CD4-positive, alpha-beta memory T cell (primary cell): ENCODE measurements around the gene TENT4B. TPM values are rescaled to one million over a fixed set of nuclear protein-coding genes. Genes with fewer than 3 reads are reported as not detected.
"Not testable (repeated sequence)": the region's sequence is repeated elsewhere in the genome, so short reads cannot be mapped to it uniquely, and the experiment has no call there.

ENCODE experiments used
- CTCF ChIA-PET: fragments of 350-600 bp; sonication (Branson Sonifier 250); formaldehyde crosslinking; loops from one replicate; lab custom pipeline; 2021; ENCODE audit warnings: inconsistent platforms; ENCODE audit not compliant: partially characterized antibody; lab: Charles Lee
- POLR2A ChIA-PET: fragments of 350-600 bp; sonication (Branson Sonifier 250); formaldehyde crosslinking; loops from one replicate; lab custom pipeline; 2021; ENCODE audit not compliant: partially characterized antibody; lab: Charles Lee
- DNase-seq, 5 donors: peaks; one replicate each; pipeline versions ENCODE4 v3.0.0 to v3.0.0-alpha.2; 2020 to 2022; ENCODE audit warnings: mixed read lengths in 1 of 5
- H3K27ac ChIP-seq: one replicate; pipeline ENCODE4 v1.7.0; 2013; ENCODE audit warnings: low read depth, low read length
- H3K27me3 ChIP-seq: 2 replicates; pipeline ENCODE4 v1.7.0; 2013; ENCODE audit warnings: mild to moderate bottlenecking, low read length, moderate library complexity; ENCODE audit not compliant: insufficient read depth
- H3K36me3 ChIP-seq: 2 replicates; pipeline ENCODE4 v1.7.0; 2013; ENCODE audit warnings: mild to moderate bottlenecking, low read length, moderate library complexity; ENCODE audit not compliant: insufficient read depth
- H3K4me1 ChIP-seq: 2 replicates; pipeline ENCODE4 v1.7.0; 2013; ENCODE audit warnings: mild to moderate bottlenecking, low read length, moderate library complexity; ENCODE audit not compliant: insufficient read depth
- H3K4me3 ChIP-seq, 2 donors: one replicate each; pipeline ENCODE4 v1.7.0; 2013; ENCODE audit warnings: low read length in 2 of 2, mild to moderate bottlenecking in 1 of 2
- H3K9me3 ChIP-seq, 2 donors: one replicate each; pipeline ENCODE4 v1.7.0; 2013; ENCODE audit warnings: low read length in 2 of 2, control low read depth in 1 of 2; ENCODE audit not compliant: control insufficient read depth in 1 of 2
- H3K27ac Mint-ChIP-seq, 7 donors: one replicate each; pipeline ENCODE4 v1.8.0; 2020 to 2021; ENCODE audit warnings: mixed read lengths in 7 of 7, mild to moderate bottlenecking in 6 of 7, inconsistent platforms in 3 of 7, moderate library complexity in 3 of 7
- H3K27me3 Mint-ChIP-seq, 2 donors: one replicate each; pipeline ENCODE4 v1.8.0; 2020 to 2021; ENCODE audit warnings: mixed read lengths in 2 of 2
- H3K36me3 Mint-ChIP-seq, 2 donors: one replicate each; pipeline ENCODE4 v1.8.0; 2020 to 2021; ENCODE audit warnings: mixed read lengths in 2 of 2, inconsistent platforms in 1 of 2, mild to moderate bottlenecking in 1 of 2
- H3K4me1 Mint-ChIP-seq, 4 donors: one replicate each; pipeline ENCODE4 v1.8.0; 2020 to 2021; ENCODE audit warnings: mixed read lengths in 4 of 4, mild to moderate bottlenecking in 1 of 4
- H3K4me3 Mint-ChIP-seq, 8 donors: one replicate each; pipeline ENCODE4 v1.8.0; 2020 to 2021; ENCODE audit warnings: mixed read lengths in 8 of 8, mild to moderate bottlenecking in 7 of 8, moderate library complexity in 6 of 8, inconsistent platforms in 3 of 8
- H3K9me3 Mint-ChIP-seq, 8 donors: one replicate each; pipeline ENCODE4 v1.8.0; 2020 to 2021; ENCODE audit warnings: mixed read lengths in 8 of 8, mild to moderate bottlenecking in 5 of 8, inconsistent platforms in 3 of 8, moderate library complexity in 1 of 8
- intact Hi-C: fragments of 100-400 bp; cut with micrococcal nuclease; formaldehyde crosslinking; loops from one replicate; pipeline ENCODE4 v1.15.1; 2023
- polyA plus RNA-seq, 2 donors: library from polyadenylated mRNA; unstranded; fragments of 300-500 nt; fragmentation: Illumina TruSeq; gene quantifications; one replicate each; pipeline ENCODE4 v1.2.3, GENCODE V29; 2021
- total RNA-seq, 2 experiments: library from RNA; stranded (reverse); gene quantifications; one replicate each; pipeline ENCODE4 v1.2.3, GENCODE V29; 2021

TENT4B gene
- total and polyA plus RNA-seq, 4 experiments from 2014 or later = 2.7 to 23.5 (median 15.2) TPM

DNA sequence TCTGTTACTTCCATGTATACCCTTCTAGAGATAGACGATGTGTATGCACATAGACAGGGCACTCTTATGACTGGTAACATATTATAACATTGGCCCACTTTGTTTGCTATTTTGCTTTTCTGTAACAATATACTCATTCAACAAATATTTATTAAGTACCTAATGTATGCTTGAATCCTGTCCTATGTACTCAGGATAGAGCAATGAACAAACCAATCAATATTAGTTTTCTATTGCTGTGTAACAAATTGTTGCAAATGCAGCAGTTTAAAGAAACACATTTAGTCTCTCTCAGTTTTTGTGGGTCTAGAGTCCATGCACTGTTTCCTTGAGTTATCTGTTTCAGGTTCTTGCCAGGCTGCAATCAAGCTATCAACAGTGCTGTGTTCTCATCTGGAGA, 29.7 kb upstream of the TENT4B start:
- Histone ChIP-seq H3K27ac (no peak overlapping the region), H3K36me3 (no peaks in the 10 kb centered on the region), H3K4me1 (peaks cover 11% of the 10 kb centered on the region), H3K9me3 (no peaks in the 10 kb centered on the region), H3K4me3 (no peak overlapping the region), H3K27me3 (no peaks in the 10 kb centered on the region)
- Mint-ChIP-seq H3K4me1 (peaks cover 7 to 11% (median 10%) of the 10 kb centered on the region in 4 donors), H3K27me3 (no peaks in the 10 kb centered on the region), H3K9me3 (peaks cover 0 to 2% (median 0%) of the 10 kb centered on the region in 8 donors), H3K36me3 (no peaks in the 10 kb centered on the region), H3K27ac (no peak overlapping the region), H3K4me3 (no peak overlapping the region)
- DNase-seq = no peak
- ChIA-PET CTCF (no interaction called here), POLR2A (no interaction called here)
- intact Hi-C loops = no loop called here

DNA sequence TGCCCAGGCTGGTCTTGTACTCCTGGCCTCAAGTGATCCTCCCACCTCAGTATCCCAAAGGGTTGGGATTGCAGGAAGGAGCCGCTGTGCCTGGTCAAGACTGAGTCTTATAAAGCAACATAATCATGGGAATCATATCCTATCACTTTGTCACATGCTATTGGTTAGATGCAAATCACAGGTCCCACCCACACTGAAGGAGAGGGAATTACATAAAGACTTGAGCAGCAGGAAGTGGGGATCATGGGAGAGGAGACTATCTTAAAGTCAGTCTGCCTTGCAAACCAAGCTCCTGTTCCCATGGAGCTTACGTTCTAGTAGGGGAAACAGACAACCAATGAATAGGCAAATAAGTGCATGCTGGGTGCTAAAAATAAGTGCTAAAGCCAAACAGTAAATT, 28.3 kb upstream of the TENT4B start:
- Mint-ChIP-seq H3K4me1 (peaks cover 7 to 11% (median 10%) of the 10 kb centered on the region in 4 donors), H3K27ac (no peak overlapping the region), H3K4me3 (no peak overlapping the region), H3K9me3 (no peaks in the 10 kb centered on the region), H3K36me3 (no peaks in the 10 kb centered on the region), H3K27me3 (no peaks in the 10 kb centered on the region)
- no peak for DNase-seq
- Histone ChIP-seq H3K4me1 (peaks cover 11% of the 10 kb centered on the region), H3K36me3 (no peaks in the 10 kb centered on the region), H3K27me3 (no peaks in the 10 kb centered on the region), H3K27ac (no peak overlapping the region), H3K4me3 (no peak overlapping the region), H3K9me3 (no peaks in the 10 kb centered on the region)
- ChIA-PET CTCF (no interaction called here), POLR2A (no interaction called here)
- intact Hi-C loops = no loop called here

GRCh38 chr16:50126183-50126582, 26.9 kb upstream of the TENT4B start:
- H3K36me3 ChIP-seq = no peaks in the 10 kb centered on the region
- ChIA-PET POLR2A (no interaction called here), CTCF (interaction anchor here (0.7 kb wide), 1 partner anchor 26 kb away, joined by 3 read pairs; no protein-coding TSS in a partner anchor)
- H3K27me3 Mint-ChIP-seq = no peaks in the 10 kb centered on the region
- no peaks in the 10 kb centered on the region for H3K9me3 Mint-ChIP-seq
- no peak overlapping the region for H3K4me3 Mint-ChIP-seq
- no peaks in the 10 kb centered on the region for H3K9me3 ChIP-seq
- H3K4me1 ChIP-seq = peaks cover 10% of the 10 kb centered on the region
- DNase-seq = no peak
- H3K4me3 ChIP-seq = no peak overlapping the region
- no peaks in the 10 kb centered on the region for H3K27me3 ChIP-seq
- peaks cover 6 to 11% (median 10%) of the 10 kb centered on the region in 4 donors for H3K4me1 Mint-ChIP-seq
- no peak overlapping the region for H3K27ac Mint-ChIP-seq
- no peaks in the 10 kb centered on the region for H3K36me3 Mint-ChIP-seq
- intact Hi-C loops = no loop called here
- no peak overlapping the region for H3K27ac ChIP-seq

DNA sequence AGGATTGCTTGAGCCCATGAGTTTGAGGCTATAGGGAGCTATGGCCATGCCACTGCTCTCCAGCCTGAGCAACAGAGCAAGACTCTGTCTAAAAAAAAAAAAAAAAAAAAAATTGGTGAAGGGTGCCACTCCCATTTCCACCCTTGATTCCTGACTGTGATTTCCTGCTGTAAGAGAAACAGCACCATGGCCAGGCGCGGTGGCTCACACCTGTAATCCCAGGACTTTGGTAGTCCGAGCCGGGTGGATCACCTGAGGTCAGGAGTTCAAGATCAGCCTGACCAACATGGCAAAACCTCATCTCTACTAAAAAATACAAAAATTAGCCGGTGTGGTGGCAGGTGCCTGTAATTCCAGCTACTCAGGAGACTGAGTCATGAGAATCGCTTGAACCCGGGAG, 20.5 kb upstream of the TENT4B start:
- H3K27me3 ChIP-seq, H3K4me3 ChIP-seq, H3K27ac ChIP-seq, intact Hi-C loops, H3K4me1 ChIP-seq, H3K36me3 Mint-ChIP-seq, DNase-seq, H3K4me3 Mint-ChIP-seq, H3K4me1 Mint-ChIP-seq, H3K9me3 Mint-ChIP-seq, H3K36me3 ChIP-seq, H3K9me3 ChIP-seq, H3K27ac Mint-ChIP-seq, H3K27me3 Mint-ChIP-seq: not testable (repeated sequence)
- CTCF ChIA-PET = interaction anchor here (0.7 to 1.1 kb wide), 2 partner anchors 78 to 317 kb away, joined by 3 read pairs; no protein-coding TSS in a partner anchor
- POLR2A ChIA-PET = interaction anchor here (0.6 to 1.2 kb wide), 2 partner anchors 11 to 26 kb away, joined by 3 read pairs; no protein-coding TSS in a partner anchor

- ChIA-PET POLR2A (interaction anchor here (1.2 kb wide), 1 partner anchor 26 kb away, joined by 3 read pairs; no protein-coding TSS in a partner anchor), CTCF (interaction anchor here (1.1 kb wide), 1 partner anchor 77 kb away, joined by 3 read pairs; no protein-coding TSS in a partner anchor)
- no peaks in the 10 kb centered on the region for H3K4me1 Mint-ChIP-seq
- no peak overlapping the region for H3K4me3 Mint-ChIP-seq
- H3K9me3 Mint-ChIP-seq = no peaks in the 10 kb centered on the region
- H3K9me3 ChIP-seq = no peaks in the 10 kb centered on the region
- H3K36me3 ChIP-seq = no peaks in the 10 kb centered on the region
- no peak overlapping the region for H3K4me3 ChIP-seq
- no peaks in the 10 kb centered on the region for H3K36me3 Mint-ChIP-seq
- no peaks in the 10 kb centered on the region for H3K27me3 ChIP-seq
- intact Hi-C loops = no loop called here
- H3K4me1 ChIP-seq = no peaks in the 10 kb centered on the region
- DNase-seq = no peak
- H3K27ac ChIP-seq = no peak overlapping the region
- no peaks in the 10 kb centered on the region for H3K27me3 Mint-ChIP-seq
- H3K27ac Mint-ChIP-seq = no peak overlapping the region
These were observed 19.9 kb upstream of the TENT4B start for GRCh38 chr16:50133214-50133613.

GRCh38 chr16:50136399-50136798, 16.7 kb upstream of the TENT4B start:
- ChIA-PET CTCF (interaction anchor here (1.3 kb wide), 1 partner anchor 74 kb away, joined by 4 read pairs; no protein-coding TSS in a partner anchor), POLR2A (no interaction called here)
- Mint-ChIP-seq H3K4me1 (no peaks in the 10 kb centered on the region), H3K9me3 (no peaks in the 10 kb centered on the region), H3K4me3 (no peak overlapping the region), H3K36me3 (no peaks in the 10 kb centered on the region), H3K27ac (peak overlapping the region in 2 of 7 donors; percentile 22 to 23), H3K27me3 (no peaks in the 10 kb centered on the region)
- no peaks in the 10 kb centered on the region for H3K9me3 ChIP-seq
- no peaks in the 10 kb centered on the region for H3K27me3 ChIP-seq
- intact Hi-C loops = no loop called here
- no peaks in the 10 kb centered on the region for H3K36me3 ChIP-seq
- no peak overlapping the region for H3K4me3 ChIP-seq
- DNase-seq = no peak
- H3K4me1 ChIP-seq = no peaks in the 10 kb centered on the region
- no peak overlapping the region for H3K27ac ChIP-seq

- Mint-ChIP-seq H3K27me3 (no peaks in the 10 kb centered on the region), H3K4me1 (no peaks in the 10 kb centered on the region), H3K4me3 (no peak overlapping the region), H3K27ac (no peak overlapping the region), H3K9me3 (no peaks in the 10 kb centered on the region), H3K36me3 (no peaks in the 10 kb centered on the region)
- Histone ChIP-seq H3K27me3 (no peaks in the 10 kb centered on the region), H3K4me3 (no peak overlapping the region), H3K27ac (no peak overlapping the region), H3K36me3 (no peaks in the 10 kb centered on the region), H3K9me3 (no peaks in the 10 kb centered on the region), H3K4me1 (no peaks in the 10 kb centered on the region)
- DNase-seq = no peak
- ChIA-PET POLR2A (interaction anchor here (1.2 kb wide), 1 partner anchor 15 kb away, joined by 3 read pairs; no protein-coding TSS in a partner anchor), CTCF (no interaction called here)
- intact Hi-C loops = no loop called here
These were observed 15.8 kb upstream of the TENT4B start for GRCh38 chr16:50137268-50137667.
